IPS DF 6.9 (cell line): ENCODE results near the gene MTR.

ENCODE experiments used
- DNase-seq: peaks from one replicate; pipeline ENCODE4 v3.0.0-alpha.2; 2013; ENCODE audit warnings: low read depth, low spot score
- H3K27ac ChIP-seq: one replicate; pipeline ENCODE4 v1.5.1; 2013; ENCODE audit warnings: low read length, control low read depth
- H3K27me3 ChIP-seq: 2 replicates; pipeline ENCODE4 v1.6.1; 2013; ENCODE audit warnings: mild to moderate bottlenecking, low read length; ENCODE audit not compliant: control insufficient read depth, insufficient read depth
- H3K36me3 ChIP-seq: 2 replicates; pipeline ENCODE4 v1.6.1; 2013; ENCODE audit warnings: low read length; ENCODE audit not compliant: control insufficient read depth, insufficient read depth
- H3K4me1 ChIP-seq: 2 replicates; pipeline ENCODE4 v1.6.1; 2013; ENCODE audit warnings: low read length; ENCODE audit not compliant: control insufficient read depth, insufficient read depth
- H3K4me3 ChIP-seq: 2 replicates; pipeline ENCODE4 v1.5.1; 2013; ENCODE audit warnings: mild to moderate bottlenecking, low read length
- H3K9me3 ChIP-seq: 2 replicates; pipeline ENCODE4 v1.6.1; 2013; ENCODE audit warnings: low read length, inconsistent platforms; ENCODE audit not compliant: control insufficient read depth, insufficient read depth
- WGBS: extraction: QIAGEN DNeasy Blood & Tissue Kit; methylation state at CpG from one replicate; pipeline ENCODE4 v1.1.7; 2013; ENCODE audit warnings: mixed read lengths, missing lambda C conversion rate; ENCODE audit not compliant: insufficient read length, insufficient coverage; 5-methylcytosine and 5-hydroxymethylcytosine counted together

Gene MTR

DNA sequence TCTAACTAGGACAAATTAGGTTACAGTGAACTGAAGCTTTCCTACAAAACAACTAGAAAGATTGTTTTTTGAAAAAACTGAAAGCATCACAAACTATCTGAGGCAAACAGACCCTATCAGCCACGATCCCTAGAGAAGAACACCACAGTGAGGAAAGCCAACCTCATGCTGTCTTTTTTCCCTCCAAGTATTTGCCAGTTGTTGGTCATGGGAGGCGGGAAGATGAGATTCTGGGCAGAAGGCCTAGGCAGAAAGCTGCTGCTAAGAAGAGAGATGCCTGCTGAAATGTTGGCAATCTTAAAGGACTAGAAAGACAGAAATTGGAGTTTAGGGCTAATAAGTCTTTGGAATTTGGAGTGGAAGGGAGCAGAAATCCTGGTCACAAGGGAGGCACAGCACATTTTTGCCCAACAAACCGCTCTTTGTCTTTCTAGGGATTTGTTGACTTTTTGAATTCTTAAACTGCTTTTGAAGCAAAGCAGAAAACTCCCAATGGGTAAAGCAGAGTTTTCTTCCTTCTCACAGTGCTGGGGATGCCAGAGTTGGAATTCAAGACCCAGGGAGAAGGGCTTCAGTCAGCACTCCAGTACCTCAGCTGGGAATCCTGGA is 125.3 kb downstream of the MTR start:
- no peaks in the 10 kb centered on the region for H3K27me3 ChIP-seq
- no peak overlapping the region for H3K27ac ChIP-seq
- no CpG with 5 or more reads among the region's 3 CpGs for WGBS
- H3K36me3 ChIP-seq: no peaks in the 10 kb centered on the region
- DNase-seq: no peak
- no peaks in the 10 kb centered on the region for H3K9me3 ChIP-seq
- H3K4me1 ChIP-seq: no peaks in the 10 kb centered on the region
- H3K4me3 ChIP-seq: no peak overlapping the region

DNA sequence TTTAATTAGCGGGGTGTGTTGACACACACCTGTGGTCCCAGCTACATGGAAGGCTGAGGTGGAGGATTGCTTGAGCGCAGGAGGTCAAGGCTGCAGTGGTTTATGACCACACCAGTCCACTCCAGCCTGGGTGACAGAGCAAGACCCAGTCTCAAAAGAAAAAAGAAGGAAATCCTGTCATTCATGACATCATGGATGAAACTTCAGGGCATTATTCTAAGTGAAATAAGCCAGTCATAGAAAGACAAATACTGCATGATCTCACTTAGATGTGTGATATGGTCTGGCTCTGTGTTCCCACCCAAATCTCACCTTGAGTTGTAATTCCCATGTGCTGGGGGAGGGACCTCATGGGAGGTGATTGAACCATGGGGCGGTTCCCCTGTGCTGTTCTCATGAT is 126.5 kb downstream of the MTR start:
- H3K4me1 ChIP-seq: no peaks in the 10 kb centered on the region
- no peak for DNase-seq
- H3K36me3 ChIP-seq: no peaks in the 10 kb centered on the region
- no peak overlapping the region for H3K4me3 ChIP-seq
- H3K9me3 ChIP-seq: no peaks in the 10 kb centered on the region
- no peak overlapping the region for H3K27ac ChIP-seq
- no CpG with 5 or more reads among the region's 3 CpGs for WGBS
- no peaks in the 10 kb centered on the region for H3K27me3 ChIP-seq

DNA sequence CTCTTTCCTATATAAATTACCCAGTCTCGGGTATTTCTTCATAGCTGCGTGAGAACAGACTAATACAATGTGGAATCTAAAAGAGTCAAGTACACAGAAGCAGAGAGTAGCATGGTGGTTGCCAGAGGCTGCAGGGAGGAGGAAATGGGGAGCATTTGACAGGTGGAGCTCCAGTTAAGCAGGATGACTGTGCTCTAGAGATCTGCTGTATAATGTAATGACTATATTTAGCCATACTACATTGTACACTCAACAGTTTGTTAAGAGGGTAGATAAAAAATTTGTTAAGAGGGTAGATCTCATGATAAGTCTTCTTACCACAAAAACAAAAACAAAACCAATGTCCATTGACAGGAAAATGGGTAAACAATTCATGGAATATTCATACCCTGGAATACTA is 127.1 kb downstream of the MTR start:
- Histone ChIP-seq H3K9me3 (no peaks in the 10 kb centered on the region), H3K36me3 (no peaks in the 10 kb centered on the region), H3K4me3 (no peak overlapping the region), H3K4me1 (no peaks in the 10 kb centered on the region), H3K27ac (no peak overlapping the region), H3K27me3 (no peaks in the 10 kb centered on the region)
- DNase-seq: no peak
- WGBS: no CpG with 5 or more reads among the region's 2 CpGs

DNA sequence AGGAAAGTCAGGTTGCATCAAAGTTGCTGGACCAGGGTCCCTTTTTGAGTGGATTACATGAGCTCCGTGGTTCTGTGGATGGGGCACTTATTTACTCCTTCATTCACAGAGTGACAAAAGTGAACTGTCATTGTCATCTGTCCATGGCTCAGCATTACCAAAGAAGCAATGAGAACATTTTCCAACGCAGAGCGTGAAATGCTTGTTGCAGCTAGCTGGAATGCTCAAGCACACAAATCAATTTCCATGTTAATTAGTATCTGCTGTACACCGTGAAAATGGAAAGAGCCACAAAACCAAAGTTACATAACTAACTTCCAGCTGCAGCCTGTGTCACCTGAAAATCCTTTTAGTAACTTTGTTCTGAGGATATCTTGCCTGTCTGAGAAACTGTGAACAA is 130.3 kb downstream of the MTR start:
- H3K4me3 ChIP-seq: no peak overlapping the region
- H3K36me3 ChIP-seq: no peaks in the 10 kb centered on the region
- H3K27me3 ChIP-seq: no peaks in the 10 kb centered on the region
- no peak overlapping the region for H3K27ac ChIP-seq
- DNase-seq: no peak
- no peaks in the 10 kb centered on the region for H3K9me3 ChIP-seq
- WGBS: no CpG with 5 or more reads among the region's 4 CpGs
- H3K4me1 ChIP-seq: no peaks in the 10 kb centered on the region

DNA sequence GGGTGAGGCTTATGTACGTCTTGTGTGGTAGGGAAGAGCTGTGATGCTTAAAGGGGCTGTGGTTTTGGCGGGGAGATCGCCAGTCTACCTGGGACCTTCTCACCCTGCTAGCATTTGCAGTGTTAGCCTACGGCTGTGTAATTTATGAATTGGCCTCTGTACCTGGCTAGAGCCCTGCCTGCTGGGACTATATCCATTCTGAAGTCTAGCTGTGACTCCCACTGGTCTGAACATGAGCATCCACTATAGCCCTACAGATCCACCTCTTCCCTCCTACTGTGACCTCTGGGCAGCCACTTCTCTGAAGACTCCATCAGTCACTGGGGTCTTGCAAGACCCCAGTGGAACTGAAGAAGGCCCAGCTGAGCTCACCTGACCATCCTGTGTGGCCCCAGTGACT is 135.4 kb downstream of the MTR start:
- no peak overlapping the region for H3K27ac ChIP-seq
- no peak for DNase-seq
- no peaks in the 10 kb centered on the region for H3K36me3 ChIP-seq
- H3K4me1 ChIP-seq: no peaks in the 10 kb centered on the region
- H3K9me3 ChIP-seq: no peaks in the 10 kb centered on the region
- H3K27me3 ChIP-seq: no peaks in the 10 kb centered on the region
- no CpG with 5 or more reads among the region's 4 CpGs for WGBS
- H3K4me3 ChIP-seq: no peak overlapping the region

DNA sequence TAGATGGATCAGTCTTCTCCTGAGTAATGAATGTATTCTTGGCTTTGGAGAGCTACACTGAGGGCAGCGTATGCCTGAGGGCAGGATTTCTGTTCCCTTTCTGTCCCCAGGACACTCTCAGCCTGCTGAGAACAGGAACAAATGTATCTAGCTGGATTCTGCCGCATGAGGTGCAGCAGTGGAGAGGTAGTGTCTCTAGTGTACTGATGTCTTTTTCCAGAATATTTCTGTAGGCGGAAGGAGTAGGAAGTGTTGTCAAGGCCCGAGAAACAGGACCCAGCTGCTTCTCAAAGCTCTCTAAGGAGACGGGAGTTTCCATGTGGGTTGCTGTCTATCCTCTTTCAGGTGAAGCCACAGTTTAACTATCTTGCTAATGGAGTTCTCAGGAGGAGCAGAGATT is 143.7 kb downstream of the MTR start:
- Histone ChIP-seq H3K36me3 (no peaks in the 10 kb centered on the region), H3K4me1 (no peaks in the 10 kb centered on the region), H3K9me3 (no peaks in the 10 kb centered on the region), H3K4me3 (no peak overlapping the region), H3K27ac (no peak overlapping the region), H3K27me3 (no peaks in the 10 kb centered on the region)
- no CpG with 5 or more reads among the region's 5 CpGs for WGBS
- no peak for DNase-seq

DNA sequence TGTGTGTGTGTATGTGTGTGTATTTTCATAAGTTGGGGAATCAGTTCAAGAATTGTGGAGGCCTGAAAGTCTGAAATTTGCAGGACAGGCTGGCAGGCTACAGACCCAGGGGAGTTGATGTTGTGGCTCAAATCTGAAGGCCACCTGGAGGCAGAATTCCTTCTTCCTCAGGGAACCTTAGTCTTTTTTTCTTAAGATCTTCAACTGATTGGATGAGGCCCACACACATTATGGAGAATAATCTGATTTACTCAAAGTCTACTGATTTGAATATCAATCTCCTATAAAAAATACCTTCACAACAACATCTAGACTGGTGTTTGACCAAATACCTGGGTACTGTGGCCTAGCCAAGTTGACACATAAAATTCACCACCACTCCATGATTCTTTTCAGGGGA is 147.3 kb downstream of the MTR start:
- DNase-seq: no peak
- H3K27me3 ChIP-seq: no peaks in the 10 kb centered on the region
- H3K4me3 ChIP-seq: no peak overlapping the region
- no peak overlapping the region for H3K27ac ChIP-seq
- no peaks in the 10 kb centered on the region for H3K4me1 ChIP-seq
- no peaks in the 10 kb centered on the region for H3K36me3 ChIP-seq
- no peaks in the 10 kb centered on the region for H3K9me3 ChIP-seq

DNA sequence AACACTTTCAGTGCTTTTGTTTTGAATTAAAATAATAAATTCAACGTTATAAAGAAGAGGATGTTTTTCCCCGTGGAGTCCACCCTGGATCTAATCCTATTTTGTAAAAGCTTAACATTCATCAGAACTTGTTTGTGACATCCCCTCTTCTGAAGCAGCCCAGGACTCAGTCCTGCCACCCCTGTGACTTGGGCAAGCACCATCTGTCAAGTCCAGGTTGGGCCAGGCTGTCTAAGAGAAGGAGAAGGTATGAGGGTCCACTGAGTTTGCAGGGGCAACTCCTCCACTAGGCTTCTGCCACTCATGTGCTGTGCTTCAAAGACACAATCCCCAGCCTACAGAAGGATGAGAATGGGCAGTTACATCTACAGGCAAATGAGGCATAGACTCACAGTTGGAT is 149.5 kb downstream of the MTR start:
- no peak overlapping the region for H3K27ac ChIP-seq
- no peaks in the 10 kb centered on the region for H3K9me3 ChIP-seq

DNA sequence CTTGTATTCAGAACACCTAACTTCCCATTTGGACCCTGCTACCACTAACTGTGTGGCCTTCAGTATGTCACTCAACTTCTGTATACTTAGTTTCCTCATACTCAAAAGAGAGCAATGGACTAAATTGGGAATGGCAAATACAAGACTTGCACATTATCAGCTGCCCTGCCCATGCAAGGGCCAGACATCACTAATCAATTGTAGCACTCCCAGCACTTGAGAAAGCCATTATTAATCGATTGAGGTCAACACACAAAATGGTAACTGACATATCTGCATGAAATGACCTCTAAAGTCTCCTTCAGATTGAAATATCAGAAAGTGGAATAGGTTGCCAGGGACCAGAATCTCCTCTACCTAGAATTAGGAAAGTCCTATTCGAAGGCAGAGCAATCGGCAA is 149.9 kb downstream of the MTR start:
- no peak overlapping the region for H3K27ac ChIP-seq
- no peaks in the 10 kb centered on the region for H3K27me3 ChIP-seq
- WGBS: no CpG with 5 or more reads among the region's 3 CpGs
- no peak for DNase-seq
- H3K4me1 ChIP-seq: peaks cover 2% of the 10 kb centered on the region; the same call in 1 of the 2 replicates
- H3K9me3 ChIP-seq: no peaks in the 10 kb centered on the region
- H3K4me3 ChIP-seq: no peak overlapping the region
- no peaks in the 10 kb centered on the region for H3K36me3 ChIP-seq

More for the DNA sequence above, 149.5 kb downstream of the MTR start:
- H3K36me3 ChIP-seq: no peaks in the 10 kb centered on the region
- peaks cover 2% of the 10 kb centered on the region; the same call in 1 of the 2 replicates for H3K4me1 ChIP-seq
- no peaks in the 10 kb centered on the region for H3K27me3 ChIP-seq
- no peak overlapping the region for H3K4me3 ChIP-seq
- DNase-seq: no peak
- WGBS: no CpG with 5 or more reads among the region's 2 CpGs

DNA sequence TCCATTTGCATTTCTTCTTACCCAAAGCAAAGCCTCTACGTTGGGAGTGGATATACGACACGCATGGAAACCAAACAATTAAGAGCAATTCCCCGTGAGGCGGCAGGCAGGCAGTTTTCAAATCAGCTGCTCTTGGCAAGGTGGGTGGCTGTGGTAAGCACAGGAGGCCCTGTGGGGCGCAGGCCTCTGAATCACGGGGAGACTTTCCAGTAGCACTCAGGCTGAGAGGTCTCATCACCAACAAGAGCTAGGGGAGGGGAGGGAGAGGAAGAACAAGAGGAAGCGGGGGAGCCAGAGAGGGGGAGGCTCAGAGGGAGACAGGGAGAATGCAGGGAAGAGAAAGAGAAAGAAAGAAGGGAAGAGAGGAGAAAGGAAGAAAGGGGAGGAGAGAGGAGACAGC is 152.7 kb downstream of the MTR start:
- no peak for DNase-seq
- no peaks in the 10 kb centered on the region for H3K27me3 ChIP-seq
- no peak overlapping the region for H3K4me3 ChIP-seq
- H3K36me3 ChIP-seq: no peaks in the 10 kb centered on the region
- H3K4me1 ChIP-seq: peaks cover 2% of the 10 kb centered on the region; the same call in 1 of the 2 replicates
- no peaks in the 10 kb centered on the region for H3K9me3 ChIP-seq
- no CpG with 5 or more reads among the region's 8 CpGs for WGBS
- no peak overlapping the region for H3K27ac ChIP-seq

DNA sequence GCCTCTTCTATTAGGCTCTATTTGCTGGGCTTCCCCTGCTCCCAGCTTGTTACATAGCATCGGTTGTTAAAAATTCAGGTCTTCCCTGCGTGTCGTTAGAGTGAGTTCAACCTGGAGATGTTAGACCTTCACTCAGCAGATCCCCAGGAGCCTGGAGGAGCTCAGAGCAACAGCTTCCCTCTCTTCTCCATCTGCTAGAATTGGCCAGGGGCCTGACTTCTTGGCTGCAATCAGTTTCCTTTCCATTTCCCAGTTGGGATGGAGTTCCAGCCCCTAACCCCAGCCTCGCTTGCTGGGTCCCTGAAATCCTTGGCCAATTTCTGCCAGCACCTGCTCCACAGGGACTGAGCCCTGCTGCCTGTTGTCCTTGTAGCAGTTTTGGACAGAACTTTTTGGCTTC is 153.3 kb downstream of the MTR start:
- Histone ChIP-seq H3K27me3 (no peaks in the 10 kb centered on the region), H3K4me1 (peaks cover 2% of the 10 kb centered on the region; the same call in 1 of the 2 replicates), H3K36me3 (no peaks in the 10 kb centered on the region), H3K4me3 (no peak overlapping the region), H3K9me3 (no peaks in the 10 kb centered on the region), H3K27ac (no peak overlapping the region)
- DNase-seq: no peak
- WGBS: no CpG with 5 or more reads among the region's 4 CpGs
